ENCODE results near the gene NEDD8. TPM values are rescaled to one million over a fixed set of nuclear protein-coding genes. Genes with fewer than 3 reads are reported as not detected.

NEDD8 gene
- total and polyA plus RNA-seq, 7 donors: 135 to 315 (median 206) TPM

- H3K36me3 ChIP-seq (ENCODE audit: insufficient read depth in 1 of 2, low read depth in 1 of 2): peaks cover 6 to 73% of the 10 kb centered on the region in 2 donors
- H3K4me1 ChIP-seq: peaks cover 21% of the 10 kb centered on the region
- TF ChIP-seq CTCF (IDR thresholded peaks at IDR 0.05): no peak
- H3K27me3 ChIP-seq (ENCODE audit: insufficient read depth in 3 of 3, low read length in 2 of 3): no peaks in the 10 kb centered on the region
- intact Hi-C loops (cut with DNase I): loop anchor here in 1 of 2 donors (2.0 kb wide), 1 partner anchor 26 kb away; no protein-coding TSS in a partner anchor
- 0 to 1% (median 0%) methylated on average over 60 to 65 of the region's 65 CpGs for WGBS, 3 donors
- H3K4me3 ChIP-seq: peak within 1 kb of the TSS; percentile 90
- DNase-seq (peak; percentile 95 to 98), ATAC-seq (peak; percentile 95 to 97 (median 96))
- H3K9me3 ChIP-seq: no peaks in the 10 kb centered on the region
- H3K27ac ChIP-seq: peak within 1 kb of the TSS; percentile 94
Measured at GRCh38 chr14:24188251-24189058, 43.7 kb downstream of the NEDD8 start, which contains the start of gene IPO4. TSS of gene IPO4 (minus strand) at chr14:24188816. CDS start at chr14:24188787, 29 bp downstream.

GRCh38 chr14:24187539-24187915 is 44.6 kb downstream of the NEDD8 start:
- H3K4me3 ChIP-seq: peak overlapping the region; percentile 90
- WGBS, 3 donors: 59 to 76% (median 74%) methylated on average over 2 of the region's 2 CpGs
- H3K36me3 ChIP-seq (ENCODE audit: insufficient read depth in 1 of 2, low read depth in 1 of 2): peaks cover 6 to 73% of the 10 kb centered on the region in 2 donors
- H3K4me1 ChIP-seq: peaks cover 21% of the 10 kb centered on the region
- intact Hi-C loops (cut with DNase I): no loop called here
- ATAC-seq (no peak), DNase-seq (peak in 1 of 2 donors; percentile 34)
- peak overlapping the region; percentile 94 for H3K27ac ChIP-seq
- no peaks in the 10 kb centered on the region for H3K27me3 ChIP-seq (ENCODE audit: insufficient read depth in 3 of 3, low read length in 2 of 3)
- no peaks in the 10 kb centered on the region for H3K9me3 ChIP-seq
- no peak for TF ChIP-seq CTCF (IDR thresholded peaks at IDR 0.05)

GRCh38 chr14:24186831-24187538 is 45.2 kb downstream of the NEDD8 start:
- peaks cover 6 to 73% of the 10 kb centered on the region in 2 donors for H3K36me3 ChIP-seq (ENCODE audit: insufficient read depth in 1 of 2, low read depth in 1 of 2)
- H3K4me3 ChIP-seq: peak overlapping the region; percentile 90
- ATAC-seq (no peak), DNase-seq (peak in 1 of 2 donors; percentile 39)
- intact Hi-C loops (cut with DNase I): no loop called here
- H3K9me3 ChIP-seq: no peaks in the 10 kb centered on the region
- 89 to 97% (median 91%) methylated on average over 10 of the region's 10 CpGs for WGBS, 3 donors
- peaks cover 21% of the 10 kb centered on the region for H3K4me1 ChIP-seq
- H3K27me3 ChIP-seq (ENCODE audit: insufficient read depth in 3 of 3, low read length in 2 of 3): no peaks in the 10 kb centered on the region
- no peak for TF ChIP-seq CTCF (IDR thresholded peaks at IDR 0.05)
- no peak overlapping the region for H3K27ac ChIP-seq

- intact Hi-C loops (cut with DNase I): no loop called here
- H3K36me3 ChIP-seq (ENCODE audit: insufficient read depth in 1 of 2, low read depth in 1 of 2): peaks cover 6 to 76% of the 10 kb centered on the region in 2 donors
- DNase-seq (peak in 1 of 2 donors; percentile 37), ATAC-seq (no peak)
- H3K27me3 ChIP-seq (ENCODE audit: insufficient read depth in 3 of 3, low read length in 2 of 3): no peaks in the 10 kb centered on the region
- WGBS, 3 donors: 92 to 94% (median 92%) methylated on average over 11 of the region's 11 CpGs
- H3K9me3 ChIP-seq: no peaks in the 10 kb centered on the region
- no peak overlapping the region for H3K4me3 ChIP-seq
- H3K27ac ChIP-seq: no peak overlapping the region
- TF ChIP-seq CTCF (IDR thresholded peaks at IDR 0.05): no peak
- peaks cover 21% of the 10 kb centered on the region for H3K4me1 ChIP-seq
Measured at GRCh38 chr14:24185741-24186140, 46.4 kb downstream of the NEDD8 start.
